ENCODE measurements around the gene CCDC61.

The CCDC61 gene

DNA sequence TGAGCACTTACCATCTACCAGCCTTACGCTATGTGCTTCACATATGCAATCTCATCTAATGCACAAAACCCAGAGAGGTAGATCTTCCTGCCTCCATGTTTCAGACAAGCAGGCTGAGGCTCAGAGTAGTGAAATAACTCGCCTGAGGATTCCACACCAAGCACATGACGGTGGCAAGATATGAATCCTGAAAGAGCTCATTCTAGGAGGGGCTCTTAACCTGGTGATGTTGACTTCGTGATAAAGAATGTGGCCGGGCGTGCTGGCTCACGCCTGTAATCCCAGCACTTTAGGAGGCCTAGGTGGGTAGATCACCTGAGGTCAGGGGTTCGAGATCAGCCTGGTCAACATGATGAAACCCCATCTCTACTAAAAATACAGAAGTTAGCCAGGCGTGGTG, 26.6 kb upstream of the CCDC61 start:
- H3K9me3 Mint-ChIP-seq: peaks cover 8% of the 10 kb centered on the region
- H3K27ac Mint-ChIP-seq: no peak overlapping the region
- H3K36me3 Mint-ChIP-seq: no peaks in the 10 kb centered on the region
- no peak for ATAC-seq
- no peak overlapping the region for H3K4me3 Mint-ChIP-seq
- H3K27me3 Mint-ChIP-seq: peaks cover 78% of the 10 kb centered on the region
- H3K4me1 Mint-ChIP-seq: peaks cover 21% of the 10 kb centered on the region

DNA sequence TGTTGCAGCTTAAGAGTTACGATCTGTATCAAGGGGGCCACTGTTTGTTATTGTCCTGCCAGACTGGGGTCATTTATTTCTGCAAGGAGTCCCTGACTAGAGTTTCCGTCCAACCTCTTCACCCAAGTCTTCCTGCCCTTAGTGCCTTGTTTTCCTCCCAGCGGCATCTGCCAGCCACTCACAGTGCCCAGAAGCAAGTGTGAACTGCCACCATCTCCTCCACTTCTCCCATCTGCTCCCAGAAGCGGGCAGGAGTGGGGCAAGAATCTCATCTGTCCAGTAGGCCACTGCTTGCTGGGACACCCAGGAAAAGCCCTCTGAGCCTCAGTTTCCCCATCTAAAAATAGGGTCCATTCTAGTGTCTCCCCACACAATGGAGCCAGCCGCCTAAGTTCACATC, 25.6 kb upstream of the CCDC61 start:
- Mint-ChIP-seq H3K4me1 (peaks cover 21% of the 10 kb centered on the region), H3K36me3 (no peaks in the 10 kb centered on the region), H3K4me3 (no peak overlapping the region), H3K27ac (no peak overlapping the region), H3K9me3 (peaks cover 8% of the 10 kb centered on the region), H3K27me3 (peaks cover 82% of the 10 kb centered on the region)
- ATAC-seq: no peak

DNA sequence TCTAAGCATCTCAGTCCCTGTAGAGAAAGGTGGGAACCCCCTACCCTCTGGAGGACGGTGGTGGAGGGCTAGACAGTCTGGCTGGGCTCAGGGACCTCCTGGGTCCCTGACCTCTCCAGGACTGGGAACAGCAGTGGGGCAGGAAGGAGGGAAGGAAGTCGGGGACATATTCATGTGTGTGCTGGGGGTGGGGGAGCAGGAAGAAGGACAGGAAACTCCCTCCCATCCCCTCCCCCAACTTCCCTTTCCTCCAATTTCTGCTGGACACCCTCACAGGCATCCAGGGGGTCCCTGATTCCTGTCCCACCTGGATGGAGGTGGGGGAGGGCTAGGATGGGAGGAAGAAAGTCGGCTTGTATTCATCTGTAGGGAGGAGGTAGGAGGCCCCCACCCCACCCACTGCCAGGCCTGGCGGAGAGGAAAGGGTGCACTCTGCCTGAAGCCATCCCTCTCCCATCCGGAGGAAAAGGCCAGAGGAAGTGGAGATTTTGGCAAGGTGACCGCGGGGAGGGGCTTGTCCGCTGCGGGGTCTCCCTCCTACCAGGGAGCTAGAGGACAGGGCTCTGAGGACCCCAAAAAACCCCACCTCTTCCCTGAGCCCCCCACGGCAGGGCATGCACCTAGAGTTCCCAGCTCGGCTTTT, 23.9 kb upstream of the CCDC61 start:
- no peak for ATAC-seq
- Mint-ChIP-seq H3K27ac (no peak overlapping the region), H3K4me1 (peaks cover 21% of the 10 kb centered on the region), H3K4me3 (no peak overlapping the region), H3K27me3 (peaks cover 89% of the 10 kb centered on the region), H3K9me3 (peaks cover 8% of the 10 kb centered on the region), H3K36me3 (no peaks in the 10 kb centered on the region)

DNA sequence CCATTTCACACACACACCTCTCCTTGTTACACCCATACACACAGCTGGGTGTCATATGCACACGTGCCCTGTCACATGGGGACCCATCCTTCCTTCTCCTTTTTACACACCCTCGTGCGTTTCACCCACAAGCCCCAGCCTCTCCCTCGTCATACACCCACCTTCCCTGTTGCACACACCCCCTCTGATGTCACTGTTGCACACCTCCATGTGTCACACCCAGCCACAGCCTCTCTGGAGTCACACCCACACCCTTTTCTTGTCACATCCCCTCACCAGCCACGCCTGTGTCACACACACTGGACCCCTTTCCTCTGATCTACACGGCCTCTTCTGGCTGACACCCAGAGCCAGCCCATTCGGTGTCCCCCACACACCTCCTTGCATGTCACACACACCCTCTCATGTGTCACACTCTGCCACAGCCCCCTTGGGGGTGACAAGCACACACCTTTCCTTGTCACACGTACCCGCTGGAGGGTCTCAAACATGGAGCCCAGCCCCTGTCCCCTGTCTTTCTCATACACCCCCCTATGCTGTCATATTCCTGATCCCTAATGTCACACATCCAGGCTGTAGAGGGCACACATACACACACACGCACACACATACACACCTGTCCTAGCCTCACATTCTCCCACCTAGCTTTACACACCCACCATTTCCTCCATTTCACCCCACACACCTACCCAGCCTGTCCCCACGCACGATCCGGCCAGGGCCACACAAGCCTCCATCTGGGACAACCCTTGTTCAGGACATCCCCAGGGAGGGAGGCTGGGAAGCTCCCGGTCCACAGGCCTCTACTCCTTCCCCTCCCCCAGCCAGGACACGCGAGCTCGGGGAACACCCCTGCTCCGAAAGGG, 23.0 kb upstream of the CCDC61 start:
- Mint-ChIP-seq H3K27me3 (peaks cover 87% of the 10 kb centered on the region), H3K4me1 (peaks cover 21% of the 10 kb centered on the region), H3K4me3 (peak overlapping the region; percentile 26), H3K27ac (no peak overlapping the region), H3K36me3 (no peaks in the 10 kb centered on the region), H3K9me3 (peaks cover 8% of the 10 kb centered on the region)
- peak; percentile 68 for ATAC-seq

DNA sequence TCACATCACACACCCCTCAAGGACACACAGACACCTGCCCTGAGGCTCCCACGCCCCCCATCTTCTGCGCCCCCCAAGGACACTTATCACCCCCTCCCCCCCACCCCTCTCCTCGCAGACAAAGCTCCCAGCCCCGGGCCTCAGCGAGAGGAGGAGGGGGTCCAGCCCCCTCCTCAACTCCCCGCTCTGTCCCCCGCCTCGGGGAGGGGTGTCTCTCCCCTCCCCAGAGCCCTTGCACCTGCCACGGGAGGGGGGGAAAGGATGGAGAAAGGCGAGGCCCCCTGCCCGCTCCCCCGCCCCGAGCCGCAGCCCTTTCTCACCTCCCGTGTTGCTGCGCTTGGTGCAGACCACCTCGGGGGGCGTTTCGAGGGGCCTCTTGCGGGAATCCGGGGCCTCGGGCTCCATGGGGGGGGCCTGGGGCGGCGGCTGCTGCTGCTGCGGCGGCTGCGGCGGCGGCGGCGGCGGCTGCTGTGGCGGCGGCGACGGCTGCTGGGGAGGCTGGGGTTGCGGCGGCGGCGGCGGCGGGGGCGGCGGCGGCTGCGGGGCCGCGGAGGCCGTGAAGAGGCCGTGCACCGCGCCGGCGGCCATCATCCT, 22.2 kb upstream of the CCDC61 start:
- no peaks in the 10 kb centered on the region for H3K36me3 Mint-ChIP-seq
- no peak overlapping the region for H3K27ac Mint-ChIP-seq
- ATAC-seq: no peak
- peaks cover 21% of the 10 kb centered on the region for H3K4me1 Mint-ChIP-seq
- peaks cover 8% of the 10 kb centered on the region for H3K9me3 Mint-ChIP-seq
- H3K4me3 Mint-ChIP-seq: peak overlapping the region; percentile 26
- peaks cover 79% of the 10 kb centered on the region for H3K27me3 Mint-ChIP-seq

DNA sequence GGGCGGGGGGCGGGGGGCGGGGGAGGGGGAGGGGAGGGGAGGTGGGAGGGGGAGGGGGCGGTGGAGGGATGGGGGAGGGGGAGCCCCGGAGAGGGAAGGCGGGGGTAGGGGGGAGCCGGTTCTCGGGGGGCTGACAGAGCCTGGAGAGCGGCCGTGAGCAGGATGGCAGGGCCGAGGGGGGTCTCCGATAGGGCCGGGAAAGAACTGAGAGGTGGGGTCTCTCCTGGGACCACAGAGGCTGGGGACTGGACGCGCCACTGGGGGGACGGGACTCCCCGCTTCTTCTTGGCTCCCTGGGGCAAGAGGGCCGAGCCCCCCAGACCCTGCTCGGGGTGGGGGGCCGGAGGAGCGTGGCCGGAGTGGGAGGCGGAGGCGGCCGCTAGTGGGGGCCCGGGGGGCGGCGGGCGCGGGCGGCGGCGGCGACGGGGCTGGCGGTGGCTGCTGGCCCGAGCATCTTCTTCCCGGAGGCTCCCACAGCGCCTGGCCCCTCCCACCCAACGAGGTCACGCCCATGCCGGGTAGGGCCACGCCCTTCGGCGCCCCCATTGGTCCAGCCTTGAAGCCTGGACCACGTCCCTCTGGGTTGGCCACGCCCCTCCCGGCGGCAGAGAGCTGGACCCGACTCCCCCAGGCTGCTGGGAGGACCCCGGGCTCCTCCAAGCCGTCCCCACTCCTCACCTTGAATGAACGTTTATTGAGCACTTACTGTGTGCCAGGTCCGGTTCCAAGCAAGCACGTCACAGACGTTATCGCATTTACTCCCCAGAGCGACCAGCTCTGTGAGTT, 21.5 kb upstream of the CCDC61 start, which contains the start of gene NOVA2:
TSS of gene NOVA2 (minus strand) at position 313 of the 786 bp plus-strand sequence. CDS start 514 bp downstream, outside the sequence.
- peaks cover 21% of the 10 kb centered on the region for H3K4me1 Mint-ChIP-seq

DNA sequence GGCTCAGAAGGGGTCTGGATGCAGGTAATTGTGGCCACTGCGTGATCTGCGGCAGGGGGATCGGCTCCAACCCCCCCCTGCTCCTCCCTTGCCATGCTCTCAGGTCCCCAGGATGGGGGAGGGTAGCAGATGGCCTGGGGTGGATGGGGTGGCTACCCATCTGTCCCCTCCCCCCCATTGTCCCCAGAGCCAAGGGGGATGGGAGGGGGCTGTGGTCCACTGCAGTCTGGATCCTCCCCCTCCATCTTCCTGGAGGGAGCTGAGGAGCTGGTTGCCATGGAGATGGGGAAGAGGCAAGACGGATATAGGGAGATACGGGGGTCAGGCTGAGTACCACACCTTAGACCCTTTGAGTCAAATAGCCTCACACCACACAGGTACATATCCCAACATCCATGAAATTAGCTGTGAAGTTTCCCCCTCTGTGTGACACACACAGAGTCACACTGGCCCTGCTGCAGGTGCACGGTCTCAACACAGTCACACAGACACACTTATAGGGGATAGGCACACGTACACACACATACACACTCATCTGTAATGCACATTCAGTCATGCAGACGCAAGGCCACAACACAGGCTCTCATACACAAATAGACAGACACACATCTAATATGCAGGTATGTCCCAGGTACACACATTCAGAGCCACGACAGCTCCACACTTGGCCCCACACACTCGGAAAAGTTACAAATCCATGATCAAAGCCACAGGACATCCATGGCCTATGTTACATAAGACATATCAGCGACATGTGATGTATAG, 19.8 kb upstream of the CCDC61 start:
- no peak for ATAC-seq
- Mint-ChIP-seq H3K27ac (no peak overlapping the region), H3K9me3 (peaks cover 8% of the 10 kb centered on the region), H3K27me3 (peaks cover 66% of the 10 kb centered on the region), H3K4me3 (no peak overlapping the region), H3K36me3 (no peaks in the 10 kb centered on the region), H3K4me1 (peaks cover 21% of the 10 kb centered on the region)

More for the DNA sequence above, 21.5 kb upstream of the CCDC61 start, which contains the start of gene NOVA2:
- H3K9me3 Mint-ChIP-seq: peaks cover 8% of the 10 kb centered on the region
- peaks cover 72% of the 10 kb centered on the region for H3K27me3 Mint-ChIP-seq
- no peaks in the 10 kb centered on the region for H3K36me3 Mint-ChIP-seq
- peak; percentile 56 for ATAC-seq
- no peak within 1 kb of the TSS for H3K27ac Mint-ChIP-seq
- peak within 1 kb of the TSS; percentile 26 for H3K4me3 Mint-ChIP-seq

DNA sequence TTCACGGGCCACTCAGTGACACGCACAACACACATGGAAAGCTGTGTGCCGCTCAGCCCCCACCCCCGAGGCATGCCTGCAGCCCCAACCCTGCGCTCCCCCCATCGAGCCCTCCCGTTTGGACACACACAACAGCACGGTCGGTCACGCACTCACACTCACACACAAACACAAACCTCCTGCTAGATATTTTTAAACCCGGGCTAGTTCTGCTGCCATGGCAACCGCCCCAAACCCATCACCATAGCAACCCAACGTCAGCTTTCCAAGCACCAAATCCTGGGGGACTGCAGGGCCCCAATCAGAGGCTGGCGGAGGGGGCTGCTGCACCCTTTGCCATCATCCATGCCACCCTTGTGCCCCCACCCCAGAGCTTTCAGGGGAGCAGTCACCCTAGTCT, 19.1 kb upstream of the CCDC61 start:
- Mint-ChIP-seq H3K36me3 (no peaks in the 10 kb centered on the region), H3K4me3 (no peak overlapping the region), H3K4me1 (peaks cover 17% of the 10 kb centered on the region), H3K27ac (no peak overlapping the region), H3K9me3 (peaks cover 8% of the 10 kb centered on the region), H3K27me3 (peaks cover 64% of the 10 kb centered on the region)
- no peak for ATAC-seq

DNA sequence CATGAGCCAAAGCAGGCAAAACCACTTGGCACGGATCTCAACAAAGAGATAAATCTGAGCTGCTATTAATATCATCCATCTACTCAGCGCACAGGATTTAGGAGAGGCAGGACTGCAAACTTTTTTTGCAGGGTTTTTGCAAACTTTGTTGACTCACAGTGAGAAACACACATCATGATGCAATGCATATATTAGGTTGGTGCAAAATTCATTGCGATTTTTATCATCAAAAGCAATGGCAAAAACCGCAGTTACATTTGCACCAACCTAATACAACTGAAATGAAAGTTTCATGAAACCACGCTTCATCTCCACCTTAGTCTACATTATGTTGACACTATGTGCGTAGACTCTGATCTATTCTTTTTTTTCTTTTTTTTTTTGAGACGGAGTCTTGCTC, 17.1 kb upstream of the CCDC61 start:
- no peaks in the 10 kb centered on the region for H3K36me3 Mint-ChIP-seq
- no peak overlapping the region for H3K27ac Mint-ChIP-seq
- H3K4me3 Mint-ChIP-seq: no peak overlapping the region
- ATAC-seq: no peak
- H3K9me3 Mint-ChIP-seq: no peaks in the 10 kb centered on the region
- H3K4me1 Mint-ChIP-seq: no peaks in the 10 kb centered on the region
- H3K27me3 Mint-ChIP-seq: peaks cover 58% of the 10 kb centered on the region

DNA sequence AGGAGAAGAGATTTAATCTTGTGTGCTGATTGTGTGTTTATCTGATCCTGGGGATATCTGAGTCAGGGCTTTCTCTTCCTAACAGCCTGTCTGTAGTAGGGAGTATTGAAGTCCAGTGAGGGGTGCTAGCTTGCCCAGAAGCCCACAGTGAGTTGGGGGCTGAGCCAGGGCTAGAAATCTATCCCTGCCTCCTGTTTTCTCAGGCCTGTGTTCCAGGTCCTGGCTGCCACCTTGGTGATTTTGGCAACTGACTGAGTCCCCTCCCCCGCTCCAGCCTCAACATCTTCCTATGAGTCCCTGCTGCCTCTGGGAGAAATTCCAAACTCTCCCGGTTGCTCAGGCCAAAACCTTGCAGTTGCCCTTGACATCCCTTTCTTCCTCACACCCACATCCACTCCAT, 13.9 kb upstream of the CCDC61 start:
- no peaks in the 10 kb centered on the region for H3K4me1 Mint-ChIP-seq
- no peak overlapping the region for H3K27ac Mint-ChIP-seq
- no peak overlapping the region for H3K4me3 Mint-ChIP-seq
- H3K27me3 Mint-ChIP-seq: peaks cover 50% of the 10 kb centered on the region
- peaks cover 3% of the 10 kb centered on the region for H3K9me3 Mint-ChIP-seq
- H3K36me3 Mint-ChIP-seq: no peaks in the 10 kb centered on the region
- ATAC-seq: no peak

DNA sequence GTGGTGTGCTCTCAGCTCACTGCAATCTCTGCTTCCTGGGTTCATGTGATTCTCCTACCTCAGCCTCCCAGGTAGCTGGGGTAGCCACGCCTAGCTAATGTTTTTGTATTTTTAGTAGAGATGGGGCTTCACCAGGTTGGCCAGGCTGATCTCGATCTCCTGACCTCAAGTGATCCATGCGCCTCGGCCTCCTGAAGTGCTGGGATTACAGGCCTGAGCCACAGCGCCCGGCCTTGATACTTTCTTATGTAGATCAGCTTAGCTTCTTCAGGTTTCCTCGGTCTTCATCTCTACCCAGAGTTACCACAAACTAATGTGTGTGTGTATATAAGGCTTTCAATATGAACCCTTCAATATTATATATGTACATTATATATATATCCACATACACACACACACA, 9.9 kb upstream of the CCDC61 start:
- peaks cover 66% of the 10 kb centered on the region for H3K27me3 Mint-ChIP-seq
- H3K9me3 Mint-ChIP-seq: peaks cover 3% of the 10 kb centered on the region
- H3K4me1 Mint-ChIP-seq: no peaks in the 10 kb centered on the region
- H3K27ac Mint-ChIP-seq: no peak overlapping the region
- no peak overlapping the region for H3K4me3 Mint-ChIP-seq
- no peaks in the 10 kb centered on the region for H3K36me3 Mint-ChIP-seq
- ATAC-seq: no peak

DNA sequence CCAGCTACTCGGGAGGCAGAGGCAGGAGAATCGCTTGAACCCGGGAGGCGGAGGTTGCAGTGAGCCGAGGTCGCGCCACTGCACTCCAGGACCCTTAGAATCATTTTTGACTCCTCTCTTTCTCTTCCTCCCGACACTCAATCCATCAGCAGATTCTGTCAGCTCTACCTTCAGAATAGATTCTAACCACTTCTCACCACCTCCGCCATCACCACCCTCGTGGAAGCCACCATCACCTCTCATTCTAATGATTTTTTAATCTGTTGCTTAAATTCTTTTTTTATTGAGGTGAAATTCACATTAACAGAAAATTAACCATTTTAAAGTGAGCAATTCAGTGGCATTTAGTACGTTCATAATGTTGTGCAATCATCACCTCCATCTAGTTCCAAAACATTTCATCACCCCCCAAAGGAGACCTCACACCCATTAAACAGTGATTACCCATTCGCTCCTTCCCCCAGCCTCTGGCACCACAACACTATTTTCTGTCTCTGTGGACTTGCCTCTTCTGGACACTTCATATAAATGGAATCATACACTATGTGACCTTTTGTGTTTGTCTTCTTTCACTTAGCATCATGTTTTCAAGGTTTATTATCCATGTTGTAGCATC, 5.0 kb upstream of the CCDC61 start:
- H3K27me3 Mint-ChIP-seq: peaks cover 36% of the 10 kb centered on the region
- H3K9me3 Mint-ChIP-seq: no peaks in the 10 kb centered on the region
- H3K27ac Mint-ChIP-seq: no peak overlapping the region
- ATAC-seq: no peak
- no peaks in the 10 kb centered on the region for H3K4me1 Mint-ChIP-seq
- no peak overlapping the region for H3K4me3 Mint-ChIP-seq
- no peaks in the 10 kb centered on the region for H3K36me3 Mint-ChIP-seq

DNA sequence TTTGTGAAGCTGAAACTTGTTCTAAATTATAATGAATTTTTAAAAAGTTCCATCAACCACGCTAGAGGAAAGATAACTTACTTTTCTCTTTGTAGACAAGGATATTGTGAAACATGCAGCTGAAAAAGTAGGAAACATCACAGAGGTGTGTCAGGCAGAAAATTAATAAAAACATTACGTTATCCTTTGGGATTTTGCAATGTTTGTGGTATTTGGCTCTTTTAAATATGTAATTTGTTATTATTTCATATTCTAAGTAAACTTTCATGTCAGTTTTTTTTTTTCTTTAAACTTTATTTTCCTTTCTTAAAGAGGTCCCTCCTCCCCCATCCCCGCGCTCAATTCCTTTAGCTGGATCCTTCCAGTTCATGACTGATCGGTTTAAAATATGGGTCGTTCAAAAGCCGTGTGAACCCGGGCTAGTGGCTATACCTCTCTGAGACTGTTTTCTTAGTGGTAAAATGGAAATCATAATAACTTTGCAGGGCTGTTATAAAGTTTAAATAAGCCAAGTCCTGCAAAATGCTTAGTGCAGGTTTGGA, 740 bp upstream of the CCDC61 start:
- Mint-ChIP-seq H3K9me3 (no peaks in the 10 kb centered on the region), H3K4me1 (peaks cover 11% of the 10 kb centered on the region), H3K27ac (no peak overlapping the region), H3K27me3 (peaks cover 24% of the 10 kb centered on the region), H3K4me3 (no peak overlapping the region), H3K36me3 (peaks cover 24% of the 10 kb centered on the region)
- peak; percentile 4 for ATAC-seq

All from stimulated activated memory B cell treated with anti-CD40 and anti-IgM and Interleukin-4, amounts not matched to agents 10 μg/mL and 1 μg/mL and 100 μg/mL, for 72 hours (primary cell).